Stimulated activated CD4-positive, alpha-beta T cell treated with anti-CD3 and anti-CD28 coated beads, Interleukin-2, amount 100 ng/mL, for 4 hours (primary cell): ENCODE measurements around the gene PHACTR2.
"Not testable (repeated sequence)": the region's sequence is repeated elsewhere in the genome, so short reads cannot be mapped to it uniquely, and the experiment has no call there.

ENCODE experiments used
- DNase-seq: peaks from one replicate; pipeline ENCODE4 v3.0.0-alpha.2; 2020; ENCODE audit warnings: low read depth

Gene PHACTR2

DNA sequence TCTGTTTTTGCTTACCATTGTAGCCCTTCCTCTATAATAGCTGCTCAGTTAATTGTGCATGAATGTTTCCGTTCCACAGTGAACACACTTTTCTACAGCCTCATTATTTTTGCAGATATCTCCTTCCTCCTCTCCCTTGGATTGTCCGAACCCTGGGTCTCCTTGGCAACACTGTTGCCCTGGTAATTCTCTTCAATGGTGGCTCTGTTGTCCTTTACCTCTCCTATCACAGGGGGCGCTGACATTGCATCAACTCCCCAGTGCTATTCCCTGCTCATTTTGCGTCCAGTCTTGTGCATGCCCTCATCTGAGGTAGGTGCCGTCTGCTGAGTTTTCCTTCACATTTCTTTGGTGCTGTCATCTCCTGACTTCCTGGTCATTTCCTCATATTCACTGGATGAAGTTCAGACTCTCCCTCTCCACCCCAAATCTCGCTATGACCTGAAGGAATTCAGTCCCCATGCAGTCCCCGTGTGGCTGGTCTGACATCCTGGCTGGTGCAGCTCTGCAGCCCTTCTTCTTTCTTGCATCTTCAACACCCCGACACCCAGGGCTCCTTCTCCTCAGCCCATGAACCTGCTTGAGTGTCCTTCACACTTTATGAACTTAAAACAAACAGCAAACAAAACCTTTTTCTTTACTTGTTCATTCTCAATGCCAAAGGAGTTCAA is 21.1 kb downstream of the PHACTR2 start:
- no peak for DNase-seq

DNA sequence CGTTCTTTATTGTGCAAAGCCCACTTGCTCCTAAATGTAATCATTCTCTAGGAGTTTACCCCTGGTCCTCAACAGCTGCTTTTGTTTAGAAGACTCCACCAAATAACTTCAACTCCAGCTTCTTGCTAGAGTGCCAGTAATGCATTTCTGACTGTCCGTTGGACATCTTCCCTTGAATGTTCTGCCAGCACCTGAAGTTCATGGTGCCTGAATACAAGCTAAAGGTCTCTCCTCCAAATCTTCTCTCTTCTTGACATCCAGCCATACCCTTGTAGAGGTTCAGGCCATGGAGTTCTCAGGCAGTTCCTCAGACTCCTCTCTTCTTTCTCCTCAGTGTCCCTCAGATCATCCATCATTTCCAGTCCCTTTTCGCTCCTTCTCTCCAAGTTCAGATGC is 21.7 kb downstream of the PHACTR2 start:
- no peak for DNase-seq

DNA sequence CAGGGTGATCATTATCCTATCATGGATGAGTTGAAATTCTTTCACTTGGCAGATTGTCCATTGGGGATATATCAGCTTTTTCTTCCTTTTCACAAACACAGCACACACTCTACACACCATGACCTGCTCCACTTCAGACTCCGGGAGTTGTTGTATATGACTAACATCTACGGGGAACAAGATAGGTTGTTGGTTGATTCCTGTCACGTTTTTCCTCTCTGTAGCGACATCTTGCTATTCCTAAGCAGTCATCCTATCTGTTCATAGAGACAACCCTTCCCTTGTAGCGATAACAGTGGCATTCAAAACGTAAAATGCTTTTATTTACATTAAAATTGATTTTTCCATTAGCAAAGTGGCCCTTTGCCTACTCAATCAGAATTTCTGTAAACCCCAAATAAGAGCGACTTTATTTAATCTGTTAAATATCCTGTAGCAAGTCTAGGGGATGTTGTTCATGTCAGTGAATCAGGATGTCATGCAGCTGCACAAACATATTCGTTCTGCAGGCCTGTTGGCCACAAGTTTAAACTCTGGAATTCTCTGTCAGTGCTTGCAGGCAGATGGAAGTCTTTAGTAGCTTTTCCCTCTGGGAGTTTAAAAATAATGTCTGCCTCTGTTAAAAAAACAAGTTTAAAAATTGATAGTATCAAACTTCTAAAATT is 23.1 kb downstream of the PHACTR2 start:
- DNase-seq, result no peak

DNA sequence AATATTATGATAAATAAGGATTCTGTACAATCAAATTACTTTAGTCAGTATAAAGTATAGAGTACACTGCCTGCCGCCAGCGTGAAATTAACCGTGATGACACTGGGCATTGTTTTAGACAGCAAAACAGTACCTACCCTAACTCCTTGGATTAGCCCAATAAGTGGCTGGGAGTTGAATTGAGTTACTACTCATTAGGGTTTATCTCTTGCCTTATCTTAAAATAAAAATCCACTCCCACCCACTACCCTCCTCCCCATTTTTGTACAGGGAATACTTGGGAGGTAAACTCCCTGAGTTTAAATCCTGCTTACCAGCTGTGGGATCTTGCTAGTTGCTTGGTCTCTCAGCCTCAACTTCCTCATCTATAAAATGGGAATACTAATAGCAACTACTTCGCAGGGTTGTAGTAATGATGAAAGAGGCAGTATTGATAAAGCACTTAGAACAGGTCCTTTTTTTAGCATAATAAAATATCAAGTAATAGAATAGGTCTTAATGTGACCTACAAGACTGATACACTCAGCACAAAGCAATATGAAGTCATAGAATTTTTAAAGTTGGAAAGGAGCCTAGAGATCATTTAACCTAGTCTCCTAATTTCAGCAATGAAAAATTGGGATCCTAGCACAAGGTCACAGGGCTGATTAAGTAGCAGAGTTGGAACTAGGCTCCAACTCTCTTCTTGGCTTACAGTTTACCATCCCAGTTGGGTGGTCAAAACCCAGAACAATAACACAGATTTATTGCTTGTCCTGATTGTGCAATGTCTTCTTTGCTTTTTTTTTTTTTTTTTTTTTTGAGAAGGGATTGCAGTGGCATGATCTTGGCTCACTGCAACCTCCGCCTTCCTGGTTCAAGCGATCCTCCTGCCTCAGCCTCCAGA is 23.8 kb downstream of the PHACTR2 start:
- DNase-seq, result no peak

DNA sequence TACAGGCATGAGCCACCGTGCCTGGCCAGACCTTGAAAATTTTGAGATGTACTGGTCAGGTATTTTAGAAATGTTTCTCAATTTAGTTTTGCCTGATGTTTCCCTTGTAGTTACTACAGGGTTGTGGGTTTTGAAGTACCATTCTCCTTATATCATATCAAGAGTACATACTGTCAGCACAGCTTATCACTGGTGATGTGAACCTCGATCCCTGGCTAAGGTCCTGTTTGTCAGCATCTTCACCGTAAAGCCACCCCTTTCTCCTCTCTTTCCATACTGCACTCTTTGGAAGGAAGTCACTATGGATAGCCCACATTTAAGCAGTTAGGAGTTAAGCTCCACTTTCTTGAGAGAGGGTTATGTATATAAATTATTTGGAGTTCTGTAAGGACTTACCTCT is 27.8 kb downstream of the PHACTR2 start:
- no peak for DNase-seq

DNA sequence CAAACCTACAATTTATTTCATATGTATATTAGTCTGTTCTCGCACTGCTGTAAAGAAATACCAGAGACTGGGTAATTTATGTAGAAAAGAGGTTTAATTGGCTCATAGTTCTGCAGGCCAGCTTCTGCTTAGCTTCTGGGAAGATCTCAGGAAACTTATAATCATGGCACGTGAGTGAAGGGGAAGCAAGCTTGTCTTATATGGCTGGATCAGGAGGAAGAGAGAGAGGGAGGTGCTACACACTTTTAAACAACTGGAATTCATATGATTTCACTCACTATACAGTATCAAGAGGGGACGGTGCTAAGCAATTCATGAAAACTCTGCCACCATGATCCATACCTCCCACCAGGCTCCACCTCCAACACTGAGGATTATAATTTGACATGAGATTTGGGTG is 29.9 kb downstream of the PHACTR2 start:
- DNase-seq, result no peak

DNA sequence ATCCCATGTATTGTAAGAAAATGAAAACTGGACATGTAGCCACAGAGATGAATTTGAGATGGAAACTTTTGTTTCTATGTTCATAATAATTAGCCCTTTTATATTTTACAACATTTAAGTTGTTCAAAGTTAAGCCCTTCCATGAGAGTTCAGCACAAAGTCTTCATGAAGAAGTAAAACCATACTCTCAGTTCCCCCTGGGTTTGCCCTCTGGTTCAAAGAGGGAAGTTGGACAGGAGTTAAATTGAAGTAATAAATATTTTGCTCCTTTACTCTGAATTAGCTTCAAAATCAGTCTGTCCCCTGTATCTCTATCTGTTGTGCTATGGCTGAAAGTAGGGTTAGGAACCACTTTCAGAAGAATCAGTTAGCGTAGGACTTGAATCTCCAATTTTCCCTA is 31.1 kb downstream of the PHACTR2 start:
- DNase-seq, result no peak

DNA sequence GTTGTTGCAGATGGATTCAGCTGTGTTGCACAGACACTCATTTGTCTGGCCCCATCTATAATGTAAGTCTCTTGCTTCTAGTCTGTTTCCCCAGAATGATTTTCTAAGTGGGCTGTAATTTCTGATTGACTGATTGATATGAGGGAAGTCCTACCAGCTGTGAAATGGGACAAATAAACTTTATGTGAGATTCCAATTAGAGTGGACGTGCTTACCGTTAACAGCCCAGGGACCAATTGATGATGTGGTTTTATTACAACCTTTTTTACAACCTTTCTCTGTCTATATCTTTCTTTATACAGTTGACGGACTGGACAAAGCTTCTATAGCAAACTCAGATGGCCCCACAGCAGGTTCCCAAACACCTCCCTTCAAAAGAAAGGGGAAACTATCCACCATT is 33.9 kb downstream of the PHACTR2 start:
- no peak for DNase-seq

DNA sequence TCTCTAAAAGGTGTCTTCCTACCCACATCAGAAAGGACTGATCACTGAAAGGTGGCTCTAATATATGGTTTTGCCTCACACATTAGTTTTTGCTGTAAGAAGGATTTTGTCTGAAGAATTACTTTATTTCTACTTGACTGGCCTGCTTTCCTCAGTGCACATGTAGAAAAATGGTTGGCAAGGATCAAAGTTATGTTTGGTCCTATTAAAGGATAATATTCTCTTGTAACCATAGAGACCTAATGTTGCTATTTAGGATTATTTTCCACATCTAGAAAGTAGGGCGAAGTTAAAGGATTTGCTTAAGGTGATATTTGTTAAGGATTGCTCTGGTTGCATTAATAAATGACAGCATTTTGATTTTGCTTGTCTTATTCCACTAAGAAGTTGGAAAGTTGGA is 40.7 kb downstream of the PHACTR2 start:
- DNase-seq, result no peak

DNA sequence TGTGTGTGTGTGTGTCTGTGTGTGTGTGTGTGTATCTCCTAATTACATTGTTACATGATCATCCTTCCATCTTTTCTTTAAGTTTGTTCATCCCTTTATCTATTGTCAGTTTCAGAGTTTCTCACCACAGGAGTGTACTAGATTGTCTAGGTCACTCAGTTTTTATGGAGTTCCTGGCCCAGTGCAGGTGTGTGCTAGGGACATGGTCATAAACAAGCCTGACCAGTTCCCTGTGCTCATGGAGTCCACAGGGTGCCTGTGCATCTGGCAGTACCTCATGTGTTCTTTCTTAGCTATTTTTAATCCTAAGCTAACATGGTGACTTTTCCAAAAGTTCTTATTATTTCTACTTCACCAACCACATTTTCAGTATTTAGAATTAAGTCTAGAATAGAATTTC is 43.9 kb downstream of the PHACTR2 start:
- DNase-seq, result no peak

DNA sequence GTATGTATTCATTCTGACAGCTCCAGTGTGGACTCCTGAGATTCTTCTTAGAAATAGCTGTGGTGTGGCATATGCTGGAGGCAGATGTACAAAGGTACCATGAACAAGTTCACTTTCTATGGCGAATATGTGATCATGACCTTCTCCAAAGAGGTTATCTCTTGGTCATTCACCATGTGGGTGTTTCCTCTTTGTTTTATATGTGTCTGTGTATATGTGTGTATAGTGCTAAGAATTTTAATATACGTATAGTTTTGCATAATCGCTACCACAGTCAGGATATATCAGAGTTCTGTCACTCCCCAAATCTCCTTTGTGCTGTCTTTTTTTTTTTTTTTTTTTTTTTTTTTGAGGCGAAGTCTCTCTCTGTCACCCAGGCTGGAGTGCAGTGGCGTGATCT is 47.1 kb downstream of the PHACTR2 start:
- DNase-seq, result no peak

DNA sequence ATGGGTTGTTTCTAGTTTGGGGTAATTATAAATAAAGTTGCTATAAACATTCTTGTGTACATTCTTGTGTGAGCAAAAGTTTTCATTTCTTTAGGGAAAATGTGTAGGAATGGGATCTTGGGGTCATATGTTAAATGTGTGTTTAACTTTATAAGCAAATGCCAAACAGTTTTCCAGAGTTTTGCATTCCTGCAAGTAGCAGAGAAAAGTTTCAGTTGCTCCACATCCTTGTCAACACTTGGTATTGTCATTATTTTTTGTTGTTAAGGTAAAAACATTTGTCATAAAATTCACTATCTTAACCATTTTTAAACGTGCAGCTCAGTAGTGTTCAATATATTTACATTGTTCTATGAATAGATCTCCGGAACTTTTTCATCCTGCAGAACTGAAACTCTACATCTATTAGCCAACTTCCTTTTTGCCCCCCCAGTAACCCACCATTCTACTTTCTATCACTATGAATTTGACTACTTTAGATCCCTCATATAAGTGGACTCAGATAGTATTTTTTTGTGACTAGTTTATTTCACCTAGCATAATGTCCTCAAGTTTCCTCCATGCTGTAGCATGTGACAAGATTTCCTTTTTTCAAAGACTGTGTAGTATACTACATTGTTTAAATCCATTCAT is 48.4 kb downstream of the PHACTR2 start:
- no peak for DNase-seq

DNA sequence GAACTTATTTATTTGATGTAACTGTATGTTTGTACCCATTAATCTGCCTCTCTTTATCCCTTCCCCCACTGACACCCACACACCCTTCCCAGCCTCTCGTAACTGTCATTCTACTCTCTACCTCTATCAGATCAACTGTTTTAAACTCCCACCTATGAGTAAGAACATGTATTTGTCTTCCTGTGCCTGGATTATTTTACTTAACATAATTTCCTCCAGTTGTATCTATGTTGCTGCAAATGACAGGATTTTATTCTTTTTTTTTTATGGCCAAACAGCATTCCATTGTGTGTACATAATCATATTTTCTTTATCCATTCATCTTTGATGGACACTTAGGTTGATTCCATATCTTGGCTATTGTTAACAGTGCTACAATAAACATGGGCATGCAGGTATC is 49.3 kb downstream of the PHACTR2 start:
- DNase-seq, result no peak

DNA sequence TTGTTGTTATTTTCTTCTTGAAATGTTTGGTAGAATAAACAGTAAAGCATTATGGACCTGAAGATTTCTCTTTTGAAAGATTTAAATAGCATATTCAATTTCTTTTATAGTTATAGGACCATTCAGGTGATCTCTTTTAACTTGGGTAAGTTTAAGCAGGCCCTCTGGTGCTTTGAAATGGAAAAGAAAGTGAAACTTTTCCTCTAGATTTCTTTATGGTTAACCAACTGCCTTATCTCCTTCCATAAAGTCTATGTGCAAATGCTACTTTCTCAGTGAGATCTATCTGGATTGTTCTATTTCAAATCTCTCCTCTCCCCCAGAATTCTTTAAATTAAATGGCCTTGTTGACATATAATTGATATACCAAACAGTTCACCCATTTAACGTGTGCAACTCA is 54.0 kb downstream of the PHACTR2 start:
- no peak for DNase-seq

DNA sequence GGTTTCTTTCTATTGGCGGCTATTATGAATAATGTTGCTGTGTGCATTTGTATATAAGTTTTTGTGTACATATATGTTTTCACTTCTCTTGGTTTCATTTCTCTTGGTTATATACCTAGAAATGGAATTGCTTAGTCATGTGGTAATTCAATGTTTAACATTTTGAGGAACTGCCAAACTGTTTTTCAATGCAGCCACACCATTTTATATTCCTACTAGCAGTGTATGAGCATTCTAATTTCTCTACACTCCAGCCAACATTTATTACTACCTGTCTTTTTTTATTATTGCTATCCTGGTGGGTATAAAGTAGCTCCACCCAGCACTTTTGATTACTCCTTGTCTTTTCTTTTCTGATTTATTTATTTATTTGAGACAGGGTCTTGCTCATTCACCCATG is 54.8 kb downstream of the PHACTR2 start:
- DNase-seq, result no peak

DNA sequence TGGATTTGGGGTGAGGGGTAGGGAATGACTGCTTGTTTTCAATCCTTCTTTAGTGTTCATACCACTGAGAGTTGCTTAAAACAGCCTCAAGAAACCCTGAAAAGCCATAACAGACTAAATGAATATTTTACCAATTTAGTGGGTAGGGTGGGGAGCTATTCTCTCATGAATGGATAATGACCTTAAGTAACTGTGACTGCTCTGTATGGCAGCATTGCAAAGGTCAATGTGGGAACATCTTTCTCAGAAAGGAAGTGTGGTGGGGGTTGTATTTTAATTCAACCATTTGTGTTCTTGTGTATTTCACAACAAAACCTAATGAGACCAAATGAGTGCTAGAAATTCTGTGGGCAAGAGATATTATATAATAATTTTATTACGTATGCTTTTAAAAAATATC is 55.7 kb downstream of the PHACTR2 start:
- DNase-seq, result no peak

DNA sequence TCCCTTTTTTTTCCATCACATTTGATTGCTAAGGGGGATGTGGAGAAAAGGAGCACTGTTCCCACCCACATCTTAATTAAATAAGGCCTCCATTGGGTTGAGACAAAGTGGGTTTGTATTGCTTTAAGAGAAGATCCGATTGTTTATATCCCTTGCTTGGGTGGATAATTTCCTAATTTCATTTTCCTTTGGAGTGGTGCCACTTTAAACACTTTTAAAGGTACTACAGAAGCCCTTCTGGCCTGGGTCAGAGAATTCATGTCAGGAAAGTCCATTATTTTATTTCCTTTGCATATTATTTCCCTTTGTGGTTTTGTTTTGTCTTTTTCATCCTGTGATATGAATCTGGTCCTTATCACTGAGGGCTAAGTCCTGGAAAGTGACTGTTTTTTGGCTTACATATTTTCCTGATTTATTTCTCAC is 56.9 kb downstream of the PHACTR2 start:
- no peak for DNase-seq

DNA sequence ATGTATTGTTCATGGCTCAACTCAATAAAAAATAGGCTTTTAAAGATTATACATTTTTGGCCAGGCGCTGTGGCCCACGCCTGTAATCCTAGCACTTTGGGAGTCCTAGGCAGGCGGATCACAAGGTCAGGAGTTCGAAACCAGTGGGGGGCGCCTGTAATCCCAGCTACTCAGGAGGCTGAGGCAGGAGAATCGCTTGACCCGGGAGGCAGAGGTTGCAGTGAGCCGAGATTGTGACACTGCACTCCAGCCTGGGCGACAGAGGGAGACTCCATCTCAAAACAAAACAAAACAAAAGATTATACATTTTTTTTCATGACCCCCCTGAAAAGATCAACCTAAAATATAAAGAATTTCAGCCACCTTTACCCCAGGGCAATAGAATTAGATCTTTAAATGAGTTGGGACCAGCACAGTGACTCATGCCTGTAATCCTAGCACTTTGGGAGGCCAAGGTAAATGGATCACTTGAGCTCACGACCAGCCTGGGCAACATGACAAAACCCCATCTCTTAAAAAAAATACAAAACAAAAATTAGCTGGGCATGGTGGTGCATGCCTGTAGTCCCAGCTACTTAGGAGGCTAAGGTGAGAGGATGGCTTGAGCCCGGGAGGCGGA is 60.4 kb downstream of the PHACTR2 start:
- DNase-seq, result not testable (repeated sequence)

DNA sequence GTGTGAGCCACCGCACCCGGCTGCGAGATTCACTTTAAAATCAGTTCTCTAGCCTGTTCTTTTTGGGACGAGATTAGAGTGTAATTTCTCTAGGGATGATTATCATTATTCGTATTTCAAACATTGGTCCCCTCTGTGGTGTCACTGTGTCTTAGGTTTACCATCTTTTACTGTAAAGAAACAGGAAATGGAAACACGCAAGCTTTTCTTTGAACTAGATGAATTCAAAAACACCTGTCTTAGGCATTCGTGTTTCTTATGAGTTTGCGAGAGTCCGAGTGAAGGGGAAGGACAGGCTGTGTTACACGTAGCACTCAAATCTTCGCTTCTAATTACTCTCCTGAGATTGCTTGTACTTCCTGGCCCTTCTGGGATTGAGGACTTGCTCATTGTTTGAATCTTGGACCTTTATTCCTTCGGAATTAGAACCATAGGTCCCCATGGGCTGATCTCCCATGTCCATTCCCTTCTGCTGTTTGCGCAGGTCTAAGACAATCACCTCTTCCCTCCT is 61.6 kb downstream of the PHACTR2 start:
- no peak for DNase-seq

DNA sequence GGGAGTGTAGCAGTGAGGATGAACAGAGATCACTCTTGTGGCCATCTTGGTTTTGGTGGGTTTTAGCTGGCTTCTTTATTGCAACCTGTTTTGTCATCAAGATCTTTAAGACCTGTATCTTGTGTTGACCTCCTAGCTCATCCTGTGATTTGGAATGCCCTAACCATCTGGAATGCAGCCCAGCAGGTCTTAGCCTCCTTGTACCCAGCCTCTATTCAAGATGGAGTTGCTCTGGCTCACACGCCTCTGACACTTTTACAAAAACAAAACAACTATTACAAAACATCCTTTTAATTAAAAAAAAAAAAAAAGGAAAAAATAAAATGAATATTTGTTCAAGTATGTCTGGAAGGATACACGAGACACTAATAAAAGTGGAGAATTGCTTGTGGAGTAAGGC is 62.4 kb downstream of the PHACTR2 start:
- no peak for DNase-seq

DNA sequence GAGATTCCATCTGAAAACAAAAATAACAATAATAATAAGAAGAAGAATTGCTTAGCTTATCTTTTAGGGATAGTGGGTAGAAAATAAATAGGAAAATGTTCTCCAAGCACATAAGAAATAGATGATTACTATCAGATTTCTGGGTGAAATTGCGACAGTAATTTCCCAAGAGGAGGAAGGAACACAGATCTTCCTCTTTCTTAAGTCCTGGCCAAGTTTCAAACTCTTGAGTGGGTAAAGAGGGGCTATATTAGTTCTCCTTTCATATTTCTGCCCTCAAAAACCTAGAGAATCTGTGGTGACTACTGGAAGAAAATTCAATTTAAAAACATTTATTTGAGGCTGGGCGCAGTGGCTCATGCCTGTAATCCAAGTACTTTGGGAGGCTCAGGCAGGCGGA is 63.7 kb downstream of the PHACTR2 start:
- DNase-seq, result no peak
